ENCODE measurements around the gene STX12. TPM values are rescaled to one million over a fixed set of nuclear protein-coding genes. Genes with fewer than 3 reads are reported as not detected.
"Not testable (repeated sequence)": the region's sequence is repeated elsewhere in the genome, so short reads cannot be mapped to it uniquely, and the experiment has no call there.

The STX12 gene
- total RNA-seq, 2 experiments from 2014 or later, result 32.0 to 33.1 TPM

DNA sequence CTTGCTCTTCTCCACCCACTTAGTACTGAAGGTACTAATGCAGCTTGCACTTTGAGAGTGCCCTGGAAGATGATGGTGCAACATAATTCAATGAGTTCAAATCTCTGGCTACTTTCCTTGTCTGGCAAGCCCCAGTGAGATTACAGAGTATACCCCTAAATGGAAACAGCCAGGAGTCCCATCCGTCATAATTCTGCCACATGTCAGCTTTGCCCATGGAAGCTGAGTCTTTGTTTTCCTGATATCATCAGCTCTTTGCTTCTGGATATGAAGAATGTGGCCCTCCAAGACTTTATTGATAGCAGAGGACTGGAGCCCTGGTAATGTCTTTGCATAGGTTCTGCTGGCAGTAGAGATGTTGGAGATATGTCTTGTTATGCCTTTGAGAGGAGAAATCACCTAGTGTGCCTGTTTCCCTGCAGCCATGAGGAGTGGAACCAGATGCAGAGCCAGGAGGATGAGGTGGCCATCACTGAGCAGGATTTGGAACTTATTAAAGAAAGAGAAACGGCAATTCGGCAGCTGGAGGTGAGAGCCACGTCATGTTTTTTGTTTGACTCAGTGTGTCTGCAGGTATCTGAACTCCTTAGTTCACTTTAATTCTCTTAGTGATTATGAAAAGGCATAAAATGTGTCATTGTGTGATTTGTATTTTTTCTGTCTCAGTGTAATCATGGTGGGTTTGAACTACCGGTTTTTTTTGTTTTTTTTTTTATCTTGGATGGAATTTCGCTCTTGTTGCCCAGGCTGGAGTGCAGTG lies 38.9 kb downstream of the STX12 start:
- DNase-seq, result no peak
- H3K36me3 Mint-ChIP-seq (ENCODE audit: low read depth), result peaks cover 35% of the 10 kb centered on the region
- no peak overlapping the region for H3K27ac Mint-ChIP-seq
- H3K27me3 Mint-ChIP-seq, result no peaks in the 10 kb centered on the region
- H3K4me1 Mint-ChIP-seq, result peaks cover 3% of the 10 kb centered on the region
- ChIA-PET POLR2A (interaction anchor here (0.9 kb wide), 1 partner anchor 19 kb away, joined by 3 read pairs; the partner anchor contains the start of gene PPP1R8), CTCF (no interaction called here)
- H3K9me3 Mint-ChIP-seq, result no peaks in the 10 kb centered on the region
- no peak overlapping the region for H3K4me3 Mint-ChIP-seq

GRCh38 chr1:27816921-27817630 lies 44.1 kb downstream of the STX12 start:
- DNase-seq, result no peak
- no peak overlapping the region for H3K27ac Mint-ChIP-seq
- no peaks in the 10 kb centered on the region for H3K9me3 Mint-ChIP-seq
- no peaks in the 10 kb centered on the region for H3K27me3 Mint-ChIP-seq
- peaks cover 48% of the 10 kb centered on the region for H3K36me3 Mint-ChIP-seq (ENCODE audit: low read depth)
- no peaks in the 10 kb centered on the region for H3K4me1 Mint-ChIP-seq
- ChIA-PET POLR2A (interaction anchor here (1.9 kb wide), 1 partner anchor 13 kb away, joined by 4 read pairs; the partner anchor contains the start of gene PPP1R8), CTCF (no interaction called here)
- H3K4me3 Mint-ChIP-seq, result no peak overlapping the region

- H3K9me3 Mint-ChIP-seq, result no peaks in the 10 kb centered on the region
- H3K4me3 Mint-ChIP-seq, result no peak overlapping the region
- POLR2A ChIA-PET, result no interaction called here
- peaks cover 41% of the 10 kb centered on the region for H3K36me3 Mint-ChIP-seq (ENCODE audit: low read depth)
- no peak for DNase-seq
- no peaks in the 10 kb centered on the region for H3K4me1 Mint-ChIP-seq
- H3K27me3 Mint-ChIP-seq, result no peaks in the 10 kb centered on the region
- CTCF ChIA-PET, result no interaction called here
- H3K27ac Mint-ChIP-seq, result no peak overlapping the region
These were observed 48.8 kb downstream of the STX12 start for GRCh38 chr1:27821761-27822315.

GRCh38 chr1:27823784-27824183 lies 50.8 kb downstream of the STX12 start:
- H3K4me1 Mint-ChIP-seq, result no peaks in the 10 kb centered on the region
- ChIA-PET CTCF (no interaction called here), POLR2A (no interaction called here)
- no peak for DNase-seq
- H3K27me3 Mint-ChIP-seq, result no peaks in the 10 kb centered on the region
- peaks cover 30% of the 10 kb centered on the region for H3K36me3 Mint-ChIP-seq (ENCODE audit: low read depth)
- H3K9me3 Mint-ChIP-seq, result no peaks in the 10 kb centered on the region
- H3K4me3 Mint-ChIP-seq, result no peak overlapping the region
- H3K27ac Mint-ChIP-seq, result no peak overlapping the region

DNA sequence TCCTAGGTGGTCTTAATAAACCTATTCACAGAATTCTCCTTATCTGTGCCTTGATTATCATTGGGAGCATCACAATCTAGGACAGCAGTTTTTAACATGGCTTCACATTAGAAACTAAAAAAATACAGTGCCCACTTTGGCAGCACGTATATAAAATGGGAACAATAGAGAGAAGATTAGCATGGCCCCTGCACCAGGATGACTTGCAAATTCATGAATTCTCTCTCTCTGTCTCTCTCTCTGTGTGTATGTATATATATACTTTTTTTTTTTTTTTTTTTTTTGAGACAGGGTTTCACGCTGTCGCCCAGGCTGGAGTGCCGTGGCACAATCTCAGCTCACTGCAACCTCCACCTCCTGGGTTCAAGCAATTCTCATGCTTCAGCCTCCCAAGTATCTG lies 51.4 kb downstream of the STX12 start:
- Mint-ChIP-seq H3K9me3 (no peaks in the 10 kb centered on the region), H3K27me3 (no peaks in the 10 kb centered on the region), H3K4me3 (no peak overlapping the region), H3K36me3 (ENCODE audit: low read depth) (peaks cover 27% of the 10 kb centered on the region), H3K27ac (no peak overlapping the region), H3K4me1 (no peaks in the 10 kb centered on the region)
- no peak for DNase-seq
- CTCF ChIA-PET, result interaction anchor here (0.6 kb wide), 1 partner anchor 67 kb away, joined by 3 read pairs; no protein-coding TSS in a partner anchor
- POLR2A ChIA-PET, result no interaction called here

GRCh38 chr1:27829339-27829960 lies 56.4 kb downstream of the STX12 start:
- Mint-ChIP-seq H3K4me1 (peaks cover 28% of the 10 kb centered on the region), H3K4me3 (peak overlapping the region; percentile 93), H3K36me3 (ENCODE audit: low read depth) (peaks cover 14% of the 10 kb centered on the region)
- H3K9me3 Mint-ChIP-seq, H3K27me3 Mint-ChIP-seq, DNase-seq, H3K27ac Mint-ChIP-seq: not testable (repeated sequence)
- POLR2A ChIA-PET, result interaction anchor here (0.9 to 3.7 kb wide), 8 partner anchors 12 to 819 kb away, joined by 3 to 35 read pairs (median 8); partner anchors contain the start of genes EYA3, FAM76A, IFI6 and RNU11
- CTCF ChIA-PET, result interaction anchor here (0.5 to 1.6 kb wide), 2 partner anchors 104 to 106 kb away, joined by 4 to 6 read pairs; partner anchors contain the start of gene FAM76A

DNA sequence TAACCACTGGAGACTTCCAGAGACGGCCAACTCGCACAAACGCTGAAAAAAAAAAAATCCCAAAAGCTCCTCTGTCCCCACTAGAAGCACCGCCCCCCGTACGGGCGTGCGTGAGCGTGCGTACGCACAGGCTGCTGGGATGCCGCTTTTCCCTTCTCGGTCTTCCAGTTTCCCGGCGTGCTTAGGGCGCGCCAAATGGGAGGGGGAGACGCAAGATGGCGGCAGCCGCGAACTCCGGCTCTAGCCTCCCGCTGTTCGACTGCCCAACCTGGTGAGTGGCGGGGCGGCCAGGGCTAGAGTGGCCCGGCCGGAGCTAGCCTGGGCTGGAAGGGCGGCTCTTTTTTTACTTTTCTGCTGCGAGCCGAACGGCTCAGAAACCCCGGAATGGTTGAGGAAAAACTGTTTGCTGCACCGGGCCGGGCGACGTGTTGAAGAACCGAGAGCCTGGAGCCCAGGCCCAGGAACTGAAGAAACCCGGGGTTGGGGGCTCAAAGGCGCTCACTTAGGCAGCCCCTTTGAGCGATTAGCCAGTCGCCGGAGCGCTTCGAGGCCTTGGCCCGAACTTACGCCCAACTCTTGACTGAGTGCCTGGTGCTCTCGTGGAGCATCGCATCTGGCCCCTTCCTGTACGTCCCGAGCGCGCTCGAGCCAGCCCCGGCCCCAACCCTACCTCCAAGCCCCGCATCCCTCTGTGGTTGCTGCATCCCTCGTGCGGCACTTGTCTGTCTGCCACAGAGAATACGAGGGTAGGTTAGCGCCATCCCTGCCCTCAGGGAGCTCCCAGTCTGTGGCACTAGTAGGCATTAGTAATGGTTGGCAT lies 57.8 kb downstream of the STX12 start, which contains the start of gene PPP1R8:
Gene PPP1R8, plus strand, starts transcription at position 162 of the 820 bp plus-strand sequence. Its CDS starts 54 bp downstream, at position 216.
- POLR2A ChIA-PET, result interaction anchor here (0.6 to 3.7 kb wide), 24 partner anchors 10 to 817 kb away, joined by 3 to 35 read pairs (median 4); partner anchors contain the start of genes EYA3, FAM76A, IFI6 and MED18
- CTCF ChIA-PET, result interaction anchor here (0.6 to 2.6 kb wide), 8 partner anchors 49 to 168 kb away, joined by 3 to 14 read pairs (median 3); partner anchors contain the start of genes FAM76A and STX12
- Mint-ChIP-seq H3K4me3 (peak within 1 kb of the TSS; percentile 93), H3K36me3 (ENCODE audit: low read depth) (peaks cover 20% of the 10 kb centered on the region), H3K4me1 (peaks cover 37% of the 10 kb centered on the region), H3K27me3 (no peaks in the 10 kb centered on the region), H3K9me3 (no peaks in the 10 kb centered on the region), H3K27ac (peak within 1 kb of the TSS; percentile 83)
- peak; percentile 89 for DNase-seq

DNA sequence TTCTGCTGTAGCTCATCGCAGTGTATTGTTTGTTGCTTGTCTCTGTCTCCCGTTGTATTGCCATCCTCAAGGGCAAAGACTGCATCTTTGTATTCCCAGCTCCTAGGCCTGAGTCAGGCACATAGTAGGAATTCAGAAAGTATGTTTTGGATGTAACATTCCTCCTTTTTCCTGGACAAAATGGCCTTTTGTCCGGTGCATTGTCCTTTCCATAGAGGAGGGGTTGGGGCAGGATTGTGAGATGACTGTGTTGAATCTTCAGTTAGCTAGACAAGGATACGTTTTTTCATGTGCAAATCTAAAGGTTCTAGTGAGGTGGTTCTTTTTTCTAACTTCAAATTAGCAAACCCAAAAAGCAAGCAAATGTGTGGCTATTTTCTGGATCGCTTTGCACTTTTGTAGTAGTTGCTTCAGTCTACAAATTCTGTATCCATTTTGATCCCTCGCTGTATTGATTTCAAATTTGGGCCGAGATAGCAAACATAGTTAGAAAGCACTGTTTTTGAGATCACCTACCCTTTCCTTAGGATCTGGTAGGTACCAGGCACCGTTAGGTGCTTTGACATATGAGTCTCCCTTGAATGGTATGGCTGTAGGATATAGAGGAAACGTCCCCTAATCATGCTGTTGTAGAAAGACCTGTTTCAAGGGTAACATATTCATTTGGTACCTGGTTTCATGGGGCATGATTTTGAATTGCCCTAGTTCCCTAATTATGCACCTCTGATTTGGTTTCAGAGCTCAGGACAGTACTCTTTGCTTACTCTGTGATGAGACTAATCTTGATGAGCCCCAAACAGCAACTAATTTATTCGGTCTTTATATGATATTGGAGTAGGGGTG lies 58.8 kb downstream of the STX12 start:
- peak overlapping the region; percentile 93 for H3K4me3 Mint-ChIP-seq

DNA sequence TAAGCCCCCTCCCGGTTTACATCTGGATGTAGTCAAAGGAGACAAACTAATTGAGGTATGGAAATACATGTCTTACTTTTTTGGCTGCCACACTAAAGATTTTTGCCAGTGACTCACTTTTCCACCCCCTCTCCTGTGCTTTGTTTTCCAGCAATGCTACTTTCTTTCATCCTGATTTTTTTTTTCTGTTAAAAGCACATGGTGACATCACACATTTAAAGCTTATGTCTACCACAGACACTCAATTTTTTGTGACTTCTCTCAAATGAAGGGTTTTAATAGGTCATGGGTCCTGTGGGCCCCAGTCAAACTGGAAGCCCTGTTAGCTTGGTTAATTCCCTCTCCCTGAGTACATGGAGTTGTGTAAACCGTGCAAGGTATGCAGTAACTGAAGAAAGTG lies 59.7 kb downstream of the STX12 start:
- Mint-ChIP-seq H3K27ac (no peak overlapping the region), H3K36me3 (ENCODE audit: low read depth) (peaks cover 26% of the 10 kb centered on the region), H3K4me1 (peaks cover 39% of the 10 kb centered on the region), H3K27me3 (no peaks in the 10 kb centered on the region), H3K4me3 (peak overlapping the region; percentile 42), H3K9me3 (no peaks in the 10 kb centered on the region)
- ChIA-PET POLR2A (interaction anchor here (0.7 to 3.7 kb wide), 2 partner anchors 59 to 161 kb away, joined by 4 to 35 read pairs; partner anchors contain the start of genes IFI6 and STX12), CTCF (interaction anchor here (0.6 to 2.6 kb wide), 2 partner anchors 64 to 164 kb away, joined by 3 to 14 read pairs; no protein-coding TSS in a partner anchor)
- DNase-seq, result no peak

More for the DNA sequence above, 58.8 kb downstream of the STX12 start:
- peak overlapping the region; percentile 83 for H3K27ac Mint-ChIP-seq
- no peaks in the 10 kb centered on the region for H3K9me3 Mint-ChIP-seq
- H3K36me3 Mint-ChIP-seq (ENCODE audit: low read depth), result peaks cover 24% of the 10 kb centered on the region
- DNase-seq, result no peak
- peaks cover 39% of the 10 kb centered on the region for H3K4me1 Mint-ChIP-seq
- no peaks in the 10 kb centered on the region for H3K27me3 Mint-ChIP-seq
- ChIA-PET POLR2A (interaction anchor here (0.6 to 3.7 kb wide), 11 partner anchors 9 to 256 kb away, joined by 3 to 35 read pairs (median 5); partner anchors contain the start of genes EYA3, FAM76A, IFI6 and STX12), CTCF (interaction anchor here (0.6 to 2.6 kb wide), 6 partner anchors 48 to 163 kb away, joined by 3 to 14 read pairs (median 3); partner anchors contain the start of gene STX12)

- Mint-ChIP-seq H3K27me3 (no peaks in the 10 kb centered on the region), H3K36me3 (ENCODE audit: low read depth) (peaks cover 26% of the 10 kb centered on the region), H3K4me1 (peaks cover 39% of the 10 kb centered on the region), H3K4me3 (no peak overlapping the region), H3K27ac (no peak overlapping the region), H3K9me3 (no peaks in the 10 kb centered on the region)
- DNase-seq, result no peak
- ChIA-PET CTCF (interaction anchor here (0.8 to 1.6 kb wide), 3 partner anchors 107 to 164 kb away, joined by 3 to 5 read pairs (median 3); partner anchors contain the start of gene FAM76A), POLR2A (interaction anchor here (3.7 kb wide), 1 partner anchor 60 kb away, joined by 35 read pairs; the partner anchor contains the start of gene STX12)
These were observed 60.5 kb downstream of the STX12 start for GRCh38 chr1:27833470-27833869.

DNA sequence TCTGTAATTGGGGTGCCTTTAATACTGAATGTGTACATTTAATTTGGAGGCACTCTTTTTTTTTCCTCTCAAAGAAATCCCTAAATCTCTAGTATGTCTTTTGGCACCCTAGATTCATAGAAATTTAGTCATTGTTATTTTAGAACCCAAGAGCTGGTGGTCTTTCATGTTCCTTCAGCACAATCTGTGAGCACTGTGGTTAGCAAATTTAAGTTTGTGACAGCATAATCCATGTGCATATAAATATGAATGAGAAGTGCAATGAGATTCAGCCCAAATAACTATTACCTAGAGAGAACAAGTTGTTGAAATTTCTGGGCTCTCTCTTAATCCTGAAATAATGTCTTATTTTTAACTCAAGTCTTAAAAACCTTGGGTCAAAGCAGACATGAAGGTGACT lies 62.0 kb downstream of the STX12 start:
- no peak overlapping the region for H3K27ac Mint-ChIP-seq

More for the DNA sequence above, 62.0 kb downstream of the STX12 start:
- DNase-seq, result no peak
- Mint-ChIP-seq H3K36me3 (ENCODE audit: low read depth) (peaks cover 31% of the 10 kb centered on the region), H3K4me3 (no peak overlapping the region), H3K4me1 (peaks cover 37% of the 10 kb centered on the region), H3K27me3 (no peaks in the 10 kb centered on the region), H3K9me3 (no peaks in the 10 kb centered on the region)
- POLR2A ChIA-PET, result interaction anchor here (0.7 kb wide), 1 partner anchor 201 kb away, joined by 3 read pairs; no protein-coding TSS in a partner anchor
- CTCF ChIA-PET, result interaction anchor here (1.5 kb wide), 1 partner anchor 109 kb away, joined by 3 read pairs; the partner anchor contains the start of gene FAM76A

All from activated CD4-positive, alpha-beta memory T cell treated with anti-CD3 and anti-CD28 coated beads, Interleukin-2, amount 10 ng/mL, durations not matched to agents 7 days and 5 days (primary cell).